ENCODE measurements around the gene BARX1.
"Not testable (repeated sequence)": the region's sequence is repeated elsewhere in the genome, so short reads cannot be mapped to it uniquely, and the experiment has no call there.

The BARX1 gene

DNA sequence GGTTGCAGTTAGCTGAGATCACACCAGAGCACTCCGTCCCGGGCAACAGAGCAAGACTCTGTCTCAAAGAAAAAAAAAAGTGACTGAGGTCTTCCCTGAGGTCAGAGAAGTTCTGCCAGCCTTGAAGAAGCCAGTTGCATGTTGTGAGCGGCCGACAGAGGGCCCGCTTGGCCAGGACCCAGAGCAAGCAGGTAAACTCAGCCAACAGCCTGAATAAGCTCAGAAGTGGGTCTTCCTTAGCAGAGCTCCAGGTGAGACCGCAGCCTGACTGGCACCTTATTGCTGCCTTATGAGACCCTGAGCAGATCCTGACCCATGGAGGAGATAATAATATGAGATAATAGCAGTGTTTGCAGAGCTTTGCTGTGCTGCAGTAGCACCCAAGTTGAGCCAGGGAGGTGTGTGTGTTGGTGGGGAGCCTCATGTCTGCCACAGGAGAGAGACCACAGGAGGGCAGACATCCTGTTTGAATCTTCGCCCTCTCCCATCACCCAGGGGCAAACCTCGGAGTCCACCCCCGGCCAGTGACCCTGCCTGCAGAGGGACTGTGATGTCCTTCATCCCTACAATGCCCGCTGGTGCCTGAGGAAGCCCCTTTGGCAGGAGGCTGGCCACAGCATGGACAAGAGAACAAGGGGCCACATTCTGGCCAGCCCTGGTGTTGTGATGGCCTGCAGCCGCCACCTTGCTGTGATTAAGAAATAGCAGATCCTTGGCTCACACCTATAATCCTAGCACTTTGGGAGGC lies 10.8 kb upstream of the BARX1 start:
- no peak for DNase-seq

DNA sequence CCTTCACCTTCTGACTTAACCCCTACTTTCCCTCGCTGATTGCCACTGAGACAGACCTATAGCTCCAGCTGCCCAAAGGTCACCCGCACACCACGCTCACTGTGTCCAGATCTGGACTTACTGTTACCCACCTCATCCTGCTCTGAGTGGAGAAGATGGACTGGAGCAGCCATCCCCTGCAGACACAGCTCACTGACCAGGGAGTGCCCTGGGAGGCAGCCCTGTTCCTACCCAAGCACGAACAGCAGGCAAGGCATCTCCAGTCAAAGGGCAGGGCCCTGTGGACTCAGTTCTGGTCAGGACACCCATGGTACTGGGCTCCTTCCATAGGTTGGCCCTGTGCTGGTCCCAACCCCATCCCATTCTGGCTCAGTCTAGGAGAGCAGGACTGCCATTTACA lies 9.5 kb upstream of the BARX1 start:
- DNase-seq: no peak

GRCh38 chr9:93963969-93964368 lies 8.8 kb upstream of the BARX1 start:
- no peak for DNase-seq

DNA sequence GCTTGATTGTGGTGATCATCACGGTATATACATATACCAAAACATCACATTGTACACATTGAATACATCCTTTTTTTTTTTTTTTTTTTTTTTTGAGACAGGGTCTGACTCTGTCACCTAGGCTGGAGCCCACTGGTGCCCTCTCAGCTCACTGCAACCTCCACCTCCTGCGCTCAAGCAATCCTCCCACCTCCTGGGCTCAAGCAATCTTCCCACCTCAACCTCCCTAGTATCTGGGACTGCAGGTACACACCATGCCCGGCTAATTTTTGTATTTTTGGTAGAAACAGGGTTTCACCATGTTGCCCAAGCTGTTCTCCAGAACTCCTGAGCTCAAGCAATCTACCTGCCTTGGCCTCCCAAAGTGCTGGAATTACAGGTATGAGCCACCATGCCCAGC lies 8.3 kb upstream of the BARX1 start:
- DNase-seq: not testable (repeated sequence)

GRCh38 chr9:93962561-93963440 lies 7.6 kb upstream of the BARX1 start:
- DNase-seq: peak; percentile 75

- DNase-seq: no peak
Observed at GRCh38 chr9:93962017-93962416, 6.9 kb upstream of the BARX1 start.

GRCh38 chr9:93960971-93961841 lies 6.1 kb upstream of the BARX1 start:
- no peak for DNase-seq

DNA sequence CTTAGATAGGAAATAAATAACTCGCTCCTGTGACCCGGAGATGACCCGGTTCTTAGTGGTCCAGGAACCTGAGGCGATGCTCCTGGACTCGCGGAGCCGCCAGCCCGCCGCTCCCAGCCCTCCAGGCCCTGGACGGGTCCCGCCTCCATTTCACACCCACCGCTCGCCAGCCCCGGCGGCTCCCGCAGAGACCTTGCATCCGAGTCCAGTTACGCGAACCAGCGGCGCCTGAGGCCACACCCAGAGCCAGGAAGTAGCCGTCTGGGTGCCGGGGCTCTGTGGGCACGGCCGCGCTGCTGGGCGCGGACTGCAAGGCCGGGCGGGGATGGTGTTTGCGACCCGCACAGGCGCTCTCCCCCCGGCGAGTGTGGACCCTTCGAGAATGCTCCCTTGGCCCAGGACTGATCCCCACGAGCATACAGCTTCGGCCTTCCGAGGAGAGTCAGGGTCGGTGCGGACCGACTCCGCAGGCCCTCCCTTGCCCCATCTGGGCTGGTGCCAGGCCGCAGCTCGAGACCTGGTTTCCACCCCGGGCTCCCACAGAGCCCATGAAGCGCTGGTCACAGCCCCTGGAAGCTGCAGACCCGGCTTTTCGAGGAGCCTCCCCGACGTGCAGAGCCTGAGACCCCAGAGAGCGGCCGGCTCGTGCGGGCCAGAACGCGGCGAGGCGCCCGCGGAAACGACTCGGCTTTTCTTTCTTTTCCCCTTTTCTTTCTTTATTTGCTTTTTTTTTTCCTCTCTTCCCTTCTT lies 5.2 kb upstream of the BARX1 start:
- peak; percentile 21 for DNase-seq

GRCh38 chr9:93959739-93960154 lies 4.6 kb upstream of the BARX1 start:
- no peak for DNase-seq

- DNase-seq: peak; percentile 31
Observed at GRCh38 chr9:93958819-93959682, 3.9 kb upstream of the BARX1 start.

GRCh38 chr9:93958121-93958818 lies 3.1 kb upstream of the BARX1 start:
- DNase-seq: no peak

- DNase-seq: no peak
Observed at GRCh38 chr9:93955981-93956784, 1.0 kb upstream of the BARX1 start.

GRCh38 chr9:93954434-93955061 lies 607 bp downstream of the BARX1 start:
- no peak for DNase-seq

DNA sequence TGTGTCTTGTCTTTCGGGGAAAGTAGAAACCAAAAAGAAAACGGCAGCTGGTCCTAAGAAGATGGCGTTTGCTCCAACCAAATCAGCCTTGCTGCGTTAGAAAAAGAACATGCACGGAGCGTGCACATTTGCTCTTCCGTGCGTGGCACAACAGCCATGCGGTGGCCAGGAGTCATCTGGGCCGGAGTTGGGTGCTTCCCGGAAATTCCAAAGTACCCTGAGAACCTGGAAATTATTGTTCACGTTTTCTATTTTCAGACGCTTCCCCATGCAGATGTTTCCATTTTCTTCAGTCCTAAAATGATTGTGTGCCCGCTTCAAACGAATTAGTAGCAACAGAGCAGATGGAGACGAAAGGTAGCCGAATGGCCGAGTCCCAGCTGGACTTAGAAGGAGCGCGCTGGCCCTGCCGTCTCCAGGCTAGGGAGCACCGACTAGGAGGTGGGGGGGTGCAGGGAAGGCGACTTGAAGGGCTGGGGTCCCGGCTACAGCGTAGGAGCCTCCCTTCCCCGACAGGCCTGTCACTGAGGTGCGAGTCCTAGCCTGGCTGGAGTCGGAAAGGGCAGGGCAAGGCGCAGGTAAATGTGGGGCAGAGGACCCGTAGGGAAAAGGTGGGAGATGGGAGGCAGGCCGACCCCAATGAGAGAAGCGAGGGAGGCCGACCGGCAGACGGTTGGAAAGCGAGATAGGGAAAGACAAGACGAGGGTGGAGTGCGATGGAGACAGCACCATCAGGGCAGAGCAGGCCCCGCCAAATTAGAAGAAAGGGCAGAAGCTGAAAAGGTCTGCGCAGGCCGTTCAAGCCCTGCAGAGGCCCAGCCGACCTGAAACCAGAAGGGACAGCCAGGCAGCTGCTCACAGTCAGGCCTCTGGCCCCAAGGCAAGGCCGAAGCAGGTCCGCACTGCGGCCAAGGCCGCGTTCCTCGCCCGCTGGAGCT lies 1.4 kb downstream of the BARX1 start:
- DNase-seq: no peak

DNA sequence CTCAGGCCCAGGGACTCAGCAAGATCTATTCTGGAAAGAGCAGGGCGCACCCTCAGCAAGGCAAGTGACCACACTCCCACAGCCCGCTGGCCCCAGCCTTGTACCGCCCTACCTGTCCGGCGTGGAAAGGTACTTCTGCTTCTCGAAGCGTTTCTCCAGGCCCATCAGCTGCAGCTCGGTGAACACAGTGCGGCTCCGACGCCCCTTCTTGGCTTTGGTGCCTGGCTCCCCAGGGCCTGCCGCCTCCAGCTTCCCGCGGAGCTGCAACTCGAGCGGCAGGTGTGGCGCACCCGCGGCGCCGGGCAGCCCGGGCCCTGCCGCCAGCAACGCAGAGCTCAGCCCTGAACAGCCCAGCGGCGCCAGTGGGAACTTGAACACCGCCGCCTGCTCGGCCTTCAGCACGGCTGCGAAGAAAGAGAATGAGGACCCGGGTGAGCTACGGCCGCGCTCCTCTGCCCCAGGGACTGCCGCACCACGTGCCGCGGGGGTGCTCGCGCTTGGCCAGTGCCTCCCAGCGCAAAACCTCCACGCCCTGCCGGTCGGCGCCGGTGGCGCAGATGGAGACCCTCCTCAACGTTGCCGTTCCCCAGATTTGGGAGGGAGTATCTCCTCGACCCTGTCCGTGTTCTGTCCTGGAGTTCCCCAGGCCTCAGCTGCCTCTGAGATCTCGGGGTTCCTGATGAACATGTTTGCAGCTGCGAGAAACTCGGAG lies 2.2 kb downstream of the BARX1 start:
- DNase-seq: no peak

- no peak for DNase-seq
Observed at GRCh38 chr9:93952119-93952783, 2.9 kb downstream of the BARX1 start.

DNA sequence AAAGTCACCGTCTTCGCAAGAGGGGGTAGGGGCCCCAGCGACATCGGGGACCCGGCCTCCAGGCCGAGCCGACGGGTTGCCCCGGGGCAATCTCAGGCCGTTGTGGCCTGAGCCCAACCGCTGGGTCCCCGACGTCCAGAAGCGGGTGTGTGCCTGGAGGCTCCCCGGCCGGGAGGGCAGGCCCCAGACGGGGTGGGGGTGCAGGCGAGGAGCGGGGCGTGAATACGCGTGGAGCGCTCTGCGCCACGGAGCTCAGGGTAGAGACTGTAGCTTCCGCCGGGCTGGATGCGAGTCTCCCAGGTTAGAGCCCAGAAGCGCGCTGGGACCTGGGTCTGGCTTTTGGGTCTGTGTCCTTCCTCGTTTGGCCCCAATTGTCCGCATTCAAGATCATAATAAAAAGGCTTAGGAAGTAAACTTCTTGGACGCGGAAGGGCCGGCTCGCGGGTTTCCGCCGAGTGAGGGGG lies 3.5 kb downstream of the BARX1 start:
- DNase-seq: no peak

Data from EL (cell line).